ENCODE measurements around the gene FAM120A. TPM values are rescaled to one million over a fixed set of nuclear protein-coding genes. Genes with fewer than 3 reads are reported as not detected.
A peak's percentile ranks its signal among the peaks of the same experiment; 100 is the strongest.

FAM120A gene
- total RNA-seq, 6 donors from 2014 or later, result 102 to 137 (median 109) TPM

DNA sequence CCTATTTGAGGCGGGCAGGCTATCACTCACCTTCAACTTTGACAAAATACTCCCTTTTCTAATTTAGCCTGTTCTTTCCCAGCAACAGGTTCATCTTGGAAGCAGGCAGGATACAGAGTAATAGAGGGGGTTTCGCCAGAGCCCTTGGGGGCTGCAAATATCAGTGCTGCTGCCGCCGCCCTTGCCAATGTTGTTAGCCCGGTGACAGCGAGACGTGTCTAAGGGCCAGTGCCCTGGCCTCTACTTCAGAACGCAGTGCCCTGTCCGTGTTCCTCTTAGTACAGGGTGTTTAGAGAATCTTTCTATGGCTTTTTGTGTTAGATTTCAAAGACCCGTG, 1.2 kb downstream of the FAM120A start:
- WGBS, 2 donors, result 0 to 4% methylated on average over 9 to 10 of the region's 10 CpGs
- Histone ChIP-seq H3K27me3 (no peaks in the 10 kb centered on the region), H3K4me3 (peak overlapping the region; percentile 47 to 93 (median 65)), H3K27ac (peak overlapping the region; percentile 95 to 98 (median 97)), H3K4me1 (peaks cover 23 to 42% (median 39%) of the 10 kb centered on the region in 4 donors), H3K36me3 (peaks cover 0 to 17% (median 11%) of the 10 kb centered on the region in 4 donors), H3K9me3 (no peaks in the 10 kb centered on the region)
- TF ChIP-seq POLR2AphosphoS5 (IDR thresholded peaks at IDR 0.05), result no peak
- TF ChIP-seq, protein P1, sequence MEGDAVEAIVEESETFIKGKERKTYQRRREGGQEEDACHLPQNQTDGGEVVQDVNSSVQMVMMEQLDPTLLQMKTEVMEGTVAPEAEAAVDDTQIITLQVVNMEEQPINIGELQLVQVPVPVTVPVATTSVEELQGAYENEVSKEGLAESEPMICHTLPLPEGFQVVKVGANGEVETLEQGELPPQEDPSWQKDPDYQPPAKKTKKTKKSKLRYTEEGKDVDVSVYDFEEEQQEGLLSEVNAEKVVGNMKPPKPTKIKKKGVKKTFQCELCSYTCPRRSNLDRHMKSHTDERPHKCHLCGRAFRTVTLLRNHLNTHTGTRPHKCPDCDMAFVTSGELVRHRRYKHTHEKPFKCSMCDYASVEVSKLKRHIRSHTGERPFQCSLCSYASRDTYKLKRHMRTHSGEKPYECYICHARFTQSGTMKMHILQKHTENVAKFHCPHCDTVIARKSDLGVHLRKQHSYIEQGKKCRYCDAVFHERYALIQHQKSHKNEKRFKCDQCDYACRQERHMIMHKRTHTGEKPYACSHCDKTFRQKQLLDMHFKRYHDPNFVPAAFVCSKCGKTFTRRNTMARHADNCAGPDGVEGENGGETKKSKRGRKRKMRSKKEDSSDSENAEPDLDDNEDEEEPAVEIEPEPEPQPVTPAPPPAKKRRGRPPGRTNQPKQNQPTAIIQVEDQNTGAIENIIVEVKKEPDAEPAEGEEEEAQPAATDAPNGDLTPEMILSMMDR (IDR thresholded peaks at IDR 0.05), result no peak
- TF ChIP-seq POLR2A (IDR thresholded peaks at IDR 0.05), result no peak
- no peak for TF ChIP-seq EP300 (IDR thresholded peaks at IDR 0.05)
- ATAC-seq (ENCODE audit: low FRiP score in 2 of 2) (peak; percentile 24 to 49), DNase-seq (peak in 1 of 2 donors; percentile 60)

DNA sequence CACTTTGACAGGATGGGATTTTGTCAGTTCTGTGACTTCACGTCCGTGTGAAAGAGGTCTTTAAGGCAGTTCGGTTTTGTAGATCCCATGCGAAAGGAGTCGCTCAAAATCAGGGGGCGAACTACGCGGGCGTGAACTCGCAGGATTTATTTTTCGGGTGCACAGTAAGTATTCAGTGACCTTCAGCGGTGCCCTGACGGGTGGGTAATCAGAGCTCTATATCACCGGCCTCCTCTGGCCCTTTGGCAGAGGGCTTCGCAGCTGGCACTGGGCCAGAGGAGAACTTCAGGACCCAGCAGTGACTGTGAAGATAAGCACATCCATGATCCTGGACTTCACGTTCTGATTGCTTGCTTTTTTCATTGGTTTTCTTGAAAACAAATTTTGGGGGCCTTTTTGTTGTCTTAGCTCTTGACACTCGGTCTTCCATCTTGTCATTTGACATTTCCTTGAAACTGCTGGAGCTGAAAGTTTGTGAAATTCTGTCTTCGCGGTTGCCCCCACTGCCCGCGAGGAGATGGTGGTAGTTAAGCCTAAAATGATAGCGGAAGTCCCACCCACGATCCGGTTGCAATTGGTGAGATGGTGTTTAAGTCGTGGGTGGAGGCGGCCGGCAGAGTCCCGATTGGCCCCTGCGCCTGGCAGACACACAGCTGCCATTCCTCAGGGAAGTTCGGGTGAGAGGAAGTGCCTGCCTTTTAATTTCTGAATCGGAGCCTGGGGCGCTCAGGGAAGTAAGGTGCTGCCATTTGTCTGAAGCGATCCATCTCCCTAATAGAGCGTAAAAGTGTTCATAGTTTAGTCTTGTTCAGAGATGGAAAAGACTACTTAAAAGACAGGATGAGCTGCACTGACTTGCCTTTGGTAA, 1.8 kb downstream of the FAM120A start, which contains the start of gene FAM120AOS:
FAM120AOS (minus strand) TSS at position 535 of the 868 bp plus-strand sequence. CDS start 872 bp downstream, outside the sequence.
- Histone ChIP-seq H3K4me3 (peak within 1 kb of the TSS; percentile 47 to 93 (median 65)), H3K9me3 (no peaks in the 10 kb centered on the region), H3K4me1 (peaks cover 28 to 48% (median 43%) of the 10 kb centered on the region in 4 donors), H3K27me3 (no peaks in the 10 kb centered on the region), H3K27ac (peak within 1 kb of the TSS; percentile 95 to 98 (median 97)), H3K36me3 (peaks cover 0 to 11% (median 5%) of the 10 kb centered on the region in 4 donors)
- peak; percentile 92 to 98 for DNase-seq
- peak; percentile 90 to 96 for ATAC-seq (ENCODE audit: low FRiP score in 2 of 2)
- TF ChIP-seq, protein P1 (IDR thresholded peaks at IDR 0.05), result no peak
- TF ChIP-seq EP300 (IDR thresholded peaks at IDR 0.05) (no peak), POLR2A (IDR thresholded peaks at IDR 0.05) (peak in 3 of 4 donors; percentile 25 to 82 (median 68)), POLR2AphosphoS5 (IDR thresholded peaks at IDR 0.05) (peak; percentile 65 to 90)
- 0 to 1% methylated on average over 24 to 34 of the region's 34 CpGs for WGBS, 2 donors

DNA sequence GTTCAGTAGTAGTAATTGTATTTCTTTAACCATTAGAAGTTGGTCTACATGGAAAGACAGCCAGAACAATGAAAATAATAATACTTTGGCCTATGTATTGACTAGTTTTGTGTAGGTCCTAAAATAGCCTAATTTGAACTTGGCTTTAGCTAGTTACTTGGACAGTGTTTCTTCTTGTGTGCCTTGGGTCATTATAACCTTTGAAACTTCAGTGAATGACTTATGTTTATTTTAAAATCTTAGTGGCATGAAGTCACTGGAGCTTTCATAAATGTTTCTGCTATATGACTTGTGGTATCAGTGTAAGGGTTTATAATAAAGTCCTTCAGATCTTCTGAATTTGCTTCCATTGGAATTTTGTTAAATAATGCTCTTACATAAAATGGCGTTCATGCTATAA, 4.5 kb downstream of the FAM120A start:
- no peak for DNase-seq
- TF ChIP-seq, protein P1 (IDR thresholded peaks at IDR 0.05), result no peak
- TF ChIP-seq POLR2AphosphoS5 (IDR thresholded peaks at IDR 0.05), result no peak
- TF ChIP-seq POLR2A (IDR thresholded peaks at IDR 0.05), result no peak
- no peak overlapping the region for H3K4me3 ChIP-seq
- no peak for ATAC-seq (ENCODE audit: low FRiP score in 2 of 2)
- H3K27ac ChIP-seq, result no peak overlapping the region
- peaks cover 44 to 61% (median 55%) of the 10 kb centered on the region in 4 donors for H3K4me1 ChIP-seq
- H3K27me3 ChIP-seq, result no peaks in the 10 kb centered on the region
- H3K9me3 ChIP-seq, result no peaks in the 10 kb centered on the region
- no peaks in the 10 kb centered on the region for H3K36me3 ChIP-seq
- WGBS, 2 donors, result 90 to 93% methylated on average over 1 of the region's 1 CpG

DNA sequence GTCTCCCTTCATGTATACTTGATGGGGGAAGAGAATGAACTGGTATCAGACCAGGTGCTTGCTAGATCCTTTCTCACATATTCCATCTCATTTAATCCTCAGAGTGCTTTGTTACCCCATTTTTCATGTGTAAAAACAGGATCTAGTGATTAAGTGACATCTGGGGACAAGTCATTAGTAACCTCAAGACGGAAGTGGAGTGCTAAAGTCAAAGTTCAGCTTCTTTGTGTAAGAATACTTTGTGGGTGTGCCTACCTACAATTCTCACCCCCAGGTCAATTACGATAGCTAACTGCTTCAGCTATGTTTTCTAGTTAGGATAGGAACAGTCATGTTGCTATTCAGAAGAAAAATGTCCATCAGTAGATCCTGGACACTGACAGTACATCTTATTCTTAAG, 5.0 kb downstream of the FAM120A start:
- DNase-seq (no peak), ATAC-seq (ENCODE audit: low FRiP score in 2 of 2) (no peak)
- no peak for TF ChIP-seq POLR2A (IDR thresholded peaks at IDR 0.05)
- TF ChIP-seq POLR2AphosphoS5 (IDR thresholded peaks at IDR 0.05), result no peak
- TF ChIP-seq, protein P1 (IDR thresholded peaks at IDR 0.05), result no peak
- TF ChIP-seq EP300 (IDR thresholded peaks at IDR 0.05), result no peak
- Histone ChIP-seq H3K27ac (no peak overlapping the region), H3K4me1 (peaks cover 45 to 62% (median 55%) of the 10 kb centered on the region in 4 donors), H3K27me3 (no peaks in the 10 kb centered on the region), H3K36me3 (no peaks in the 10 kb centered on the region), H3K4me3 (no peak overlapping the region), H3K9me3 (no peaks in the 10 kb centered on the region)
- WGBS, 2 donors, result 64 to 65% methylated on average over 2 of the region's 2 CpGs

Measured in upper lobe of left lung (tissue), 6 donors.